ENCODE results near the gene FAM83C.

Gene FAM83C

GRCh38 chr20:35291654-35292503 is at the start of gene FAM83C:
Gene FAM83C (minus strand): TSS chr20:35292425. CDS start chr20:35292304, 121 bp downstream.
- no peak for DNase-seq

GRCh38 chr20:35341366-35342028 is 49.3 kb upstream of the FAM83C start:
- no peak for DNase-seq

- no peak for DNase-seq
Measured at GRCh38 chr20:35340436-35340835, 48.2 kb upstream of the FAM83C start.

GRCh38 chr20:35339636-35340035 is 47.4 kb upstream of the FAM83C start:
- DNase-seq: no peak

GRCh38 chr20:35339007-35339406 is 46.8 kb upstream of the FAM83C start:
- no peak for DNase-seq

- DNase-seq: no peak
Measured at GRCh38 chr20:35334311-35335101, 42.3 kb upstream of the FAM83C start.

- no peak for DNase-seq
Measured at GRCh38 chr20:35333606-35334005, 41.4 kb upstream of the FAM83C start.

GRCh38 chr20:35332540-35333200 is 40.4 kb upstream of the FAM83C start:
- DNase-seq: no peak

- DNase-seq: peak in 1 of 2 experiments; percentile 24
Measured at GRCh38 chr20:35329435-35330139, 37.4 kb upstream of the FAM83C start.

GRCh38 chr20:35328689-35329088 is 36.5 kb upstream of the FAM83C start:
- DNase-seq: no peak

- no peak for DNase-seq
Measured at GRCh38 chr20:35328095-35328685, 36.0 kb upstream of the FAM83C start.

GRCh38 chr20:35327074-35327976 is 35.1 kb upstream of the FAM83C start:
- DNase-seq: no peak

GRCh38 chr20:35326740-35327073 is 34.5 kb upstream of the FAM83C start:
- DNase-seq: no peak

- DNase-seq: no peak
Measured at GRCh38 chr20:35326021-35326739, 34.0 kb upstream of the FAM83C start.

- DNase-seq: no peak
Measured at GRCh38 chr20:35325401-35325800, 33.2 kb upstream of the FAM83C start.

GRCh38 chr20:35320396-35321126 is 28.3 kb upstream of the FAM83C start:
- no peak for DNase-seq

GRCh38 chr20:35319871-35320197 is 27.6 kb upstream of the FAM83C start:
- no peak for DNase-seq

- no peak for DNase-seq
Measured at GRCh38 chr20:35319192-35319870, 27.1 kb upstream of the FAM83C start.

All from stimulated activated CD4-positive, alpha-beta T cell treated with anti-CD3 and anti-CD28 coated beads, Interleukin-4, amount 100 ng/mL, for 4 hours (primary cell).